MM.1S (cell line): ENCODE results near the gene SERPINB6.

Source experiments
- DNase-seq: peaks from one replicate; pipeline ENCODE4 v3.0.0-alpha.2; 2015
- H2AFZ ChIP-seq: fragments of 300-600 bp; sonication (generic); 2 replicates; pipeline ENCODE4 v1.6.0; 2016; ENCODE audit warnings: antibody characterized with exemption, low read length
- H3F3A ChIP-seq: fragments of 300-600 bp; sonication (generic); 2 replicates; pipeline ENCODE4 v1.6.1; 2016; ENCODE audit warnings: mild to moderate bottlenecking, antibody characterized with exemption, low read length, moderate library complexity, mixed read lengths; ENCODE audit not compliant: insufficient read depth
- H3K27ac ChIP-seq: fragments of 300-600 bp; sonication (generic); 2 replicates; pipeline ENCODE4 v1.5.1; 2016; ENCODE audit warnings: mild to moderate bottlenecking, low read length
- H3K27me3 ChIP-seq: fragments of 300-600 bp; sonication (generic); replicated peaks from 2 replicates; pipeline ENCODE4 v1.6.0; 2016; ENCODE audit warnings: low read length; ENCODE audit not compliant: insufficient read depth
- H3K36me3 ChIP-seq: fragments of 300-600 bp; sonication (generic); replicated peaks from 2 replicates; pipeline ENCODE4 v1.6.1; 2016; ENCODE audit warnings: mild to moderate bottlenecking, low read length, mixed read lengths; ENCODE audit not compliant: insufficient read depth
- H3K4me1 ChIP-seq: fragments of 300-600 bp; sonication (generic); 2 replicates; pipeline ENCODE4 v1.6.1; 2016; ENCODE audit warnings: low read length, mixed read lengths
- H3K4me2 ChIP-seq: fragments of 300-600 bp; sonication (generic); 2 replicates; pipeline ENCODE4 v1.6.0; 2016; ENCODE audit warnings: low read depth, low read length
- H3K4me3 ChIP-seq: fragments of 300-600 bp; sonication (generic); 2 replicates; pipeline ENCODE4 v1.5.1; 2016; ENCODE audit warnings: low read length, mixed read lengths
- H3K79me2 ChIP-seq: fragments of 300-600 bp; sonication (generic); 2 replicates; pipeline ENCODE4 v1.6.1; 2016; ENCODE audit warnings: mixed run types, low read length, mixed read lengths
- H3K9ac ChIP-seq: fragments of 300-600 bp; sonication (generic); 2 replicates; pipeline ENCODE4 v1.6.1; 2016; ENCODE audit warnings: low read length, mixed read lengths
- H3K9me2 ChIP-seq: fragments of 300-600 bp; sonication (generic); replicated peaks from 2 replicates; pipeline ENCODE4 v1.6.1; 2016; ENCODE audit warnings: mild to moderate bottlenecking, low read length, mixed read lengths; ENCODE audit not compliant: insufficient read depth
- H3K9me3 ChIP-seq: fragments of 300-600 bp; sonication (generic); replicated peaks from 2 replicates; pipeline ENCODE4 v1.6.1; 2016; ENCODE audit warnings: mild to moderate bottlenecking, low read length, mixed read lengths; ENCODE audit not compliant: insufficient read depth
- H4K20me1 ChIP-seq: fragments of 300-600 bp; sonication (generic); 2 replicates; pipeline ENCODE4 v1.6.1; 2016; ENCODE audit warnings: mild to moderate bottlenecking, low read length, moderate library complexity, mixed read lengths; ENCODE audit not compliant: insufficient read depth
- CTCF ChIP-seq: fragments of 300-600 bp; sonication (generic); IDR thresholded peaks from 2 replicates; pipeline ENCODE4 v1.5.1; 2016; ENCODE audit warnings: antibody characterized with exemption, low read length, mixed read lengths
- EZH2 ChIP-seq: fragments of 300-600 bp; sonication (generic); optimal IDR thresholded peaks from 2 replicates; pipeline ENCODE3; 2017; ENCODE audit warnings: low read depth, mild to moderate bottlenecking, antibody characterized with exemption, low read length, mixed read lengths
- EZH2phosphoT487 ChIP-seq: fragments of 300-600 bp; sonication (generic); IDR thresholded peaks from 2 replicates; pipeline ENCODE4 v1.6.1; 2018; ENCODE audit warnings: antibody characterized with exemption, low read length

The SERPINB6 gene

DNA sequence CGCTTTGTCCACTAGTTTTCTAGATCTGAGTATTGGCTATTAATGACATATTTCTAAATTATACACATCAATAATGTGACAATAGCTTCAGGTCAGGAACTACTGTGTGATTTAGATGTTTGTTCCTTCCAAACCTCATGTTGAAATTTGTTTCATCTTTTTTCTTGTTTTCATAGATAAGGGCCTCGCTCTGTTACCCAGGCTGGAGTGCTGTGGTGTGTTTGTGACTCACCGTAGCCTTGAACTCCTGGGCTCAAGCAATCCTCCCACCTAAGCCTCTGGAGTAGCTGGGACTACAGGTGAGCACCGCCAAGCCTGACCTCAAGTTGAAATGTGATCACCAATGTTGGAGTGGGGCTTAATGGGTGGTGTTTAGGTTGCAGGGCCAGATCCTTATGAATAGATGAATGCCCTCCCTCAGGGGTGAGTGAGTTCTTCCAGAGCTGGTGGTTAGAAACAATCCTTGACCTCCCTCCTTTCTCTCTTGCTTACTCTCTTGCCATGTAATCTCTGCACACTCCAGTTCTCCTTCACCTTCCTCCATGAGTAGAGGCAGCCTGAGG is 22.5 kb upstream of the SERPINB6 start:
- Histone ChIP-seq H3K9me3 (no peaks in the 10 kb centered on the region), H4K20me1 (no peaks in the 10 kb centered on the region; the same call in 1 of the 2 replicates), H3K79me2 (no peaks in the 10 kb centered on the region), H3K4me1 (0 out of 2 replicates have a peak, but pooled peaks cover 3% of the 10 kb centered on the region), H3K9ac (no peak overlapping the region), H3K27me3 (no peaks in the 10 kb centered on the region), H3K4me3 (no peak overlapping the region), H2AFZ (no peak overlapping the region), H3K4me2 (no peak overlapping the region), H3K27ac (no peak overlapping the region), H3K36me3 (no peaks in the 10 kb centered on the region), H3K9me2 (no peaks in the 10 kb centered on the region), H3F3A (peaks cover 16% of the 10 kb centered on the region)
- TF ChIP-seq EZH2phosphoT487 (no peak), EZH2 (no peak), CTCF (no peak)
- no peak for DNase-seq

DNA sequence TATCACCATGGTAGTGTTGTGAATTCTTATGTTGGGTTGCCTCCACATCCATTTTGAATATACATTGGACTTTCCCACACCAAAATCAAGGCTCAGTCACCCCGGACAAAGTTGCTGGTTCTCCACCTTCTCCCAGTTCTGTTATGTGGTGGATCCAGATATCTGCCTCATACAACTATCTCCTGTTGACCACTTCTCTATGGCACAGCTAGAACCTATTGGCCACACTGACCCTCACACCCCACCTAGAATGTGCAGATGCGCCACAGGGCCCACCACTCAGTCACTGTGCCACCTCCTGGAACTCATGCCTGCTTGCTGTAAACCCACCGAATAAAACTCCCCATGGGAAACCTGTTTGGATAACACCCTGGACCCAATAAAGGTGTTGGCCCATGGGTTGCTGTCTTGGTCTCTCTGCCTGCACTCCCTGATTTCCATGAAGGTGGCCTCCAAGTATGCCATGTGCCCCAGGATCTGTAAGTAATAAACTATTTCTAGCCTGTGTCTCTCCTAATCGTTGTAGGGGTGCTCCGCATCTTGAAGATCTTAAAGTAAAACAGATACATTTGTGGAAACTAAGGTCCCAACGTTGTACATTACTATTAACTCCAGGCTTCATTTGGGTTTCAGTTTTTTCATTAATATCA is 21.1 kb upstream of the SERPINB6 start:
- no peaks in the 10 kb centered on the region for H3K27me3 ChIP-seq
- no peaks in the 10 kb centered on the region; the same call in 1 of the 2 replicates for H4K20me1 ChIP-seq
- no peak overlapping the region for H3K27ac ChIP-seq
- no peak overlapping the region for H2AFZ ChIP-seq
- no peak overlapping the region for H3K4me3 ChIP-seq
- no peaks in the 10 kb centered on the region for H3K9me3 ChIP-seq
- no peaks in the 10 kb centered on the region for H3K9me2 ChIP-seq
- no peak for DNase-seq
- H3K36me3 ChIP-seq: no peaks in the 10 kb centered on the region
- no peak overlapping the region for H3K4me2 ChIP-seq
- peaks cover 28% of the 10 kb centered on the region for H3F3A ChIP-seq
- no peaks in the 10 kb centered on the region for H3K79me2 ChIP-seq
- TF ChIP-seq CTCF (no peak), EZH2 (no peak), EZH2phosphoT487 (no peak)
- no peak overlapping the region for H3K9ac ChIP-seq
- H3K4me1 ChIP-seq: peaks cover 7% of the 10 kb centered on the region

DNA sequence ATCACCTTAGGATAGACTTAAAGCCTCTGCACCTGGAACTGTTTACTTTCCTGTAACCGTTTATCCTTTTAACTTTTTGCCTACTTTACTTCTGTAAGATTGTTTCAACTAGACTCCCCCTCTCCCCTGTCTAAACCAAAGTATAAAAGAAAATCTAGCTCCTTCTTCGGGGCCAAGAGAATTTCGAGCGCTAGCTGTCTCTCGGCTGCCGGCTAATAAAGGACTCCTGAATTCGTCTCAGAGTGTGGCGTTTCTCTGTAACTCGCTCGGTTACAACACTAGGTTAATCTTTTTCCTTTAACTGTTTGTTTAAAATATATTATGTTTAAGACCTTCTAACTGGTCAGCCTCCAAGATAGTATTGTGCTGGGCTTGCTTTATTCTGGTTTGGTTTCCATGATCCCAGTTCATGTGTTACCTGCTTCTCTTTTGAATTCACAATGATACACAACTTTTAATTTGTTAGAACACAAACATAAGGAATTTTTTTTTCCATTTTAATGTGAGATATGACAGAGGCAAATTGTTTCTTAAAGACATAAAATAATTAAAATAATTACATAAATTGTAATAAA is 19.7 kb upstream of the SERPINB6 start:
- H3K36me3 ChIP-seq: no peaks in the 10 kb centered on the region
- no peaks in the 10 kb centered on the region for H3K27me3 ChIP-seq
- no peaks in the 10 kb centered on the region for H3K79me2 ChIP-seq
- peak overlapping the region; percentile 75 for H3K4me3 ChIP-seq
- H3K4me1 ChIP-seq: peaks cover 7% of the 10 kb centered on the region
- H4K20me1 ChIP-seq: no peaks in the 10 kb centered on the region; the same call in 1 of the 2 replicates
- no peaks in the 10 kb centered on the region for H3K9me2 ChIP-seq
- no peak for DNase-seq
- peak overlapping the region; percentile 60 for H2AFZ ChIP-seq
- TF ChIP-seq EZH2 (no peak), EZH2phosphoT487 (no peak), CTCF (no peak)
- H3K9me3 ChIP-seq: no peaks in the 10 kb centered on the region
- H3K9ac ChIP-seq: peak overlapping the region; percentile 91; the same call in 1 of the 2 replicates
- peaks cover 28% of the 10 kb centered on the region for H3F3A ChIP-seq
- peak overlapping the region; percentile 88; the same call in 1 of the 2 replicates for H3K27ac ChIP-seq
- H3K4me2 ChIP-seq: peak overlapping the region; percentile 91
